ENCODE data around the gene SNW1.
A peak's percentile ranks its signal among the peaks of the same experiment; 100 is the strongest.
"Not testable (repeated sequence)": the region's sequence is repeated elsewhere in the genome, so short reads cannot be mapped to it uniquely, and the experiment has no call there.

The SNW1 gene

DNA sequence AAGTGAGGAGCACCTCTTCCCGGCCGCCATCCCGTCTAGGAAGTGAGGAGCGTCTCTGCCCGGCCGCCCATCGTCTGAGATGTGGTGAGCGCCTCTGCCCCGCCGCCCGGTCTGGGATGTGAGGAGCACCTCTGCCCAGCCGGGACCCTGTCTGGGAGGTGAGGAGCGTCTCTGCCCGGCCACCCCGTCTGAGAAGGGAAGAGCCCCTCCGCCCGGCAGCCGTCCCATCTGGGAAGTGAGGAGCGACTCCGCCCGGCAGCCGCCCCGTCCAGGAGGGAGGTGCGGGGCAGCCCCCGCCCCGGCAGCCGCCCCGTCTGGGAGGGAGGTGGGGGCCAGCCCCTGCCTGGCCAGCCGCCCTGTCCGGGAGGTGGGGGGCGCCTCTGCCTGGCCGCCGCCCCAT, 13.5 kb downstream of the SNW1 start:
- not testable (repeated sequence) for DNase-seq (ENCODE audit: low read depth in 2 of 2)

DNA sequence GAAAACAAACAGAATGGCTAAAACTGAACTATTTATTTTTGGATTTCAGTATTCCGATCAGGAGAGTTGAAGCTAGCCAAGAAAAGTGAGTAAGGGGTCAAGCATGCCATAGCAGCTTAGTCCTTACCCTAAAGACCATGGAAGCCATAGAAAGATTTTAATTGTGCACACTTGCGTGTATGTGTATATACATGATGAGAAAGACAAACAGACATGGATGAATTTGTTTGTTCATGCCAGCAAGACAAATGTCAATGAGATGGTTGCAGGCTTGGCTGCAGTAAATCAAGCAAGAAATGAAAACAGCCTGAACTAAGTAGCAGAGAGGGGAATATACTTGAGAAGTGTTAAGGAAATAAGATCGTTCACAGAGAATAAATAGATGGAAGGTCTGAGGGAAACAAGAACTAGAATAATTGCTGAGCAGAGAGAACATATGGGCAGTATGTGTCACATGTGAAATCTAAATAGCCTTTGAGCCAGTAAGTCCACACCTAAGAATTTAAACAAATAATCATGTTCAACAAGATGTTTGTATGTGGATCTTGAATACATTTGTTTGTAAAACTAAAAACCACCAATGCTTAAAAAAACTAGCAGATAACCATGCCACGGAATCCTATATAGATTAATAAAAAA, 14.8 kb downstream of the SNW1 start:
- no peak for DNase-seq (ENCODE audit: low read depth in 2 of 2)

DNA sequence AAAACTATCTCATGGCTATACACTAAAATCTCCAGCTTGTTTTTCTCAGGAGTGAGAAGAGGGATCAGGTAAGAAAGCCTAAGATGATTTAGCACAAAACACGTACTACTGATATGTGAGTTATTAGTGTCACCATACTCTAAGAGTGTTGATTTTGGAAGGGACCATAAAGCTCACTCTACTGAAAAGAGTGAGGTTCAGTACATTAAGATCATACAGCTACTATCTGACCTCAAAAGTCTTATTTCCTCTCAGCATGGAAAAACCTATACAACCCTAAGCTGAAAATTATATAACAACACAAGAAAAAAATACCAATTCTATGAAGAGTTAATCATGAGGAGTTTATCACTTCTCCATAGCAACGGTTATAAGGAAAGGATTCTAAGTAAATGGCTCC, 19.5 kb downstream of the SNW1 start:
- DNase-seq (ENCODE audit: low read depth in 2 of 2) = no peak

DNA sequence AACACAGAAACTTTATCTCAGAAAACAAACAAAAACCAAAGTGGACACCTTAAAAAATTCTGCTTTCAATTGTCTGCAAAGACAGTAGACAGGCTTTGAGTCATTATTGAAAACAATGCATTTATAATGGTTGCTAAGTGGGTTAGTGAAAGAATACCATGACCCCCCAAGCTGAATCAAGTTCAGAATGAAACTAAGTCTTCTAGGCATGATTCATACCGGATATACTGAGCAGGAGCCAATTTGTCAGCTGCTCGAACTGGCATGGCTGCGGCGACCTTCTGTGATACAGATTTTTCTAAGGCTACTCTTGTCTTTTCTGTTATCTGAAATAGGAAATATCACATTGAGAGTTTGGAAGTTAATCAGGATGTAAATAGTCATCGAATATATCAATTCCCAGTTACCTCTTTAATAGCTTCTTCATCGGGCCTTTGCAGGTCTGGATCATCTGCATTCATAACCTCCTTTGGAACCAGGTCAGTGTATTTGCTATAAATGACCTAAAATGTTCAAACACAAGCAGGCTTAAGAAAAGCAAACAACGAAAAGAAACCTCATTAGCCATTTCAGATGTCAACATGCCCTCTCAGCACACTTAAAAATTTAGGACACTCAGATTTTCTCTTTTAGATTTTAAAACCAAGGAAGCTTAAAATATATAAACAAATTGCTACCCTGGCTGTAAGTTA, 22.3 kb downstream of the SNW1 start:
- DNase-seq (ENCODE audit: low read depth in 2 of 2) = no peak

DNA sequence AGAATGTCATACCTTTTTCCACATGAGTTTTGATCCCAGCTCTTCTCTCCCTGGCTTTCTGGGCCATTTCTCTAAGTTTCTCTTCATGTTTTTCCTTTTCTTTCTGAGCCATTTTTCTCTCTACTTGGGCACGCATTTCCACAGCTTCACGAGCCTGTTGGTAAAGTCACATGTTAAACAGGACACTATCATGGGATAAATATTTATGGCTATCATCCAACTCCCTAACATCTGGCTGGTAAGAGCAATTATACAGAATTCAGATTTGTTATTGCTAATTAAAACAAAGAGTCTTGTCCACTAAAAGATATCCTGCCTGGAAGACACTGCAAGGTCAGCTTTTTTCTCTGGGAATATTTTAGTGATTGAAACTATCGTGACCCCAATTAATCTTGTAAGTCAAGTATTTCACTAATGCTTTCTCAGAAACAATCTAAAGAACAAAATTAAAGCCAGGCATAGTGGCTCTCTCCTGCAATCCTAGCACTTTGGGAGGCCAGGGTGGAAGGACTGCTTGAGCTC, 29.9 kb downstream of the SNW1 start:
- no peak for DNase-seq (ENCODE audit: low read depth in 2 of 2)

DNA sequence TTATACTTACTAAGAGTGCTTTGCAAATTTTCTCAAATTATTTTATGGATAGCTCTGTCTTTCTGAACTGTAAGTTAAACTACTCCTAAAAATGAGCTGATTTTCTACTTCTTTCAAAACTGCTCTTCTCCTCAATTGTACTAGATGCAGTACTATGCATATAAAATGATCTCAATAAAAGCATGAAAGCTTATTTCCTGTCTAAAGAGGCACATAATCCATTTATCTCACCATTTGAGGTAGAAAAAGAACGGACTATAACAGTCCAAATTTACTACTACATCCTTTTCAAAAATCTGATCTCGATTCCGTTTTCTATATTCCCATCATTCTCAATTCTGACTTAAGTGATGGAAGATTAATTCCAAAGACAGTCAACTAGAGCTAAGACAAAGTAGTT, 38.7 kb downstream of the SNW1 start:
- DNase-seq (ENCODE audit: low read depth in 2 of 2) = no peak

DNA sequence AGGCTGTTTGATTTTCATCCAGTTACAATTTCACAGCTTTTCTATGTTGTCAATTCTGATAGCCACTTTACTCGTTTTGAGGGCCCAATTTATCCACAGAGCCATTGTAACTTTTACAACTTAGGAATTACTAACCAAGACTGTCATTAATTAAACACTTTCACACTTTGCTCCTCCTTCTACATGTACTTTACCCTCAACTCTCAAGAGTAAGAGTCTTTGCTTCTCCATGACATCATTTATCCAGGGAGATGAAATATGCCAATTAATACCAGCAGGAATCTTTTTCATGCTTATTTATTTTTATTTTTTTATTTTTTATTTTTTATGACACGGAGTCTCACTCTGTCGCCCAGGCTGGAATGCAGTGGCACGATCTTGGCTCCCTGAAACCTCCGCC, 39.5 kb downstream of the SNW1 start:
- no peak for DNase-seq (ENCODE audit: low read depth in 2 of 2)

DNA sequence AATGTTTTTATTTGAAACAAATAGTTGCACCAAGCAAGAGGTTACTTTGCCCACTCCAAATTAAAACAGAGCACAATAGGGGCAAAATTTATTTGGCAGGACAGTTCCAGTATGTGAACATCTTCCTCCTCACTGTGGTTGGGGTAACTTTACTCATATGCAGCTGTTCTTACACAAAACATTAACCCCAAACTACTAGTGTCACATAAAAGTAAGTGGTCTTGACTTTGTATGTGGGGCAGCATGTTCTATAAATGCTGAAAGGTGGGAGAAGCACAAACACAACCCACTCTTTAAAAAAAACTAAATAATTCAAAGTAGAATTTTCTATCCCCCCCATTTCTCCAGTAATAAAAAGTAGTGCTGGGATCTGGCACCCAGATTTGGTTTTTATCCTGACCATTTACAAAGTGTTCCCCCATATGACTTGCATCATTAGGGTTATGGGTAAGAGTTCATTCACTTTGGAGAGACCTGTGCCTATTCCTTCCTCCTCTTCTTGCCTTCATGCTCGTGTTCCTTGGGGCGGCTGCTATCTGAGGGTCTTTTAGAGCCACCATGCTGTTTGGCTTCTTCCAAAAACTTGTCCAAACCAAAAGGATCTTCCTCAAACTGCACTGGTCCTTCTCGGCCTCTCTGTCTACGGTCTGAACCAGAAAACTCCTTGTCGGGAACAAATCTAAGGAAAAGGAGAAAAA, 43.2 kb downstream of the SNW1 start:
- DNase-seq (ENCODE audit: low read depth in 2 of 2) = no peak

DNA sequence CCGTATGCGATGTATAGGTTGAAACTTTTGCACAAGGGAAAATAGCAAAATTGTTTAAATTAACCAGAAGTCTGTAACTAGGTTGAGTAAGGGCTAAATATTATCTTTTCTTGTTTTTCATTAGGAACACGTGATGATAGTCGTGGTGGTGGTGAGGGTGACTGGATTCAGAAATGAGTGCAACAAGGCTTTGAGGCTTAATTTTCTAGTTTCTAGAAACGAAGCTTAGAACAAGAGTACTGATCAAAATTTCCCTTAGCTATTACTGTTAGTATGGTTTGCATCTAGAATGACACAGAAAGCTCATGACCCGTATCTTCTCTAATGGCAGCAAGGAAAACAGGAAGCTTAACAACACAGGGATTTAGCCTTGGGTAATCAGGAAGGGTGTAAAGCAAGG, 46.0 kb downstream of the SNW1 start:
- no peak for DNase-seq (ENCODE audit: low read depth in 2 of 2)

DNA sequence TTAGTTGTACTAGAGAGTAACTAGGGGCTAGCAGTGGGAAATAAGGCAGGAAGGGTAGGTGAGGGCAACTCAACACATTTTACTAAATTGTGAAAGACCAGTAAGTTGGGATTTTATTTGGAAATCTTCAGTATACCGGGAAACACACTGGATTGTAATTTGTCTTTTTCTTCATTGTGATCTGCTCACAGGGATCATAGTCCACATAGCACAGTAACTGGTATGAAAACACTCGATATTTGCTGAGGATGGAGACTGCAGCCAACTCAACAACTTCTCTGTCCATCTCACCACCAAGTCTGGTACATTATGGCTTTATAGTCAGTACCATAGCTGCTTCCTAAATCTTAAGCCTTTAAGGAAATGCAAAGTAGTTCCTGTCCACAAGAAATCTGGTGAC, 50.6 kb downstream of the SNW1 start:
- DNase-seq (ENCODE audit: low read depth in 2 of 2) = no peak

DNA sequence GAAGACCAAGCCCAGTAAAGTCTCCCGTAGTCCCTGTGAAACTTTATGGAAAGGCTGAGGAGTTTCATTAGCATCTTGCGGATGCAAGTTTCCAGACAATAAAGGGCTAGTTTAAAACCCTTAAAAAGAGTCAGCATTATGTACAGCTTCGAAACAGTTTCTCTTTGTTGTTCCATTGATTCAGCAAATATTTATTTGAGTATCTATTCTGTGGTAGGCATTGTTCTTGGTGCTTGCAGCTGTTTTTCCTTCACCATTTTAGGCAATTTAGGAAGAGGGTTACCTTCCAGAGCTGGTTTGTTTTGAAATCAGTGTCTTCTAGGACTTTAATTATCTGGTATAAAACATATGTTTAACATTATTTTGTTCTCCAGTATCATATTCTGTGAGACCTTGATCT, 51.5 kb downstream of the SNW1 start:
- no peak for DNase-seq (ENCODE audit: low read depth in 2 of 2)

DNA sequence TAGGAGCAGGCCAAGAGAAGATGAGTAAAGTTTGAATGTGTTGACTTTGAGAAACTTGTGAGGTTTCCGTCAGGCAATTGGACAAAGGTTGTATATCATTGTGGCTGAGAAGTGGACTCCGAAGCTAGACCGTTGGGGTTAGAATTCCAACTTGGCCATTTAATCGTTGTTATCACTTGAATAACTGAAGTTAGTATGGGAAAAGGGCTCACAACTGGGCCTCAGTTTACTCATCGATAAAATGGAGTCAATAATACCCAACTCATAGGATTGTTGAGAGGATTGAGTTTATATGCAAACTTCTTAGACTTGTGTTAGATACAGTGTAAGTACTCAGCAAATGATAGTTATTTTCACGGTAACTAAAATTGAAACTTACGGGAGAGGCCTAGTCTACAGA, 52.2 kb downstream of the SNW1 start:
- DNase-seq (ENCODE audit: low read depth in 2 of 2) = no peak

DNA sequence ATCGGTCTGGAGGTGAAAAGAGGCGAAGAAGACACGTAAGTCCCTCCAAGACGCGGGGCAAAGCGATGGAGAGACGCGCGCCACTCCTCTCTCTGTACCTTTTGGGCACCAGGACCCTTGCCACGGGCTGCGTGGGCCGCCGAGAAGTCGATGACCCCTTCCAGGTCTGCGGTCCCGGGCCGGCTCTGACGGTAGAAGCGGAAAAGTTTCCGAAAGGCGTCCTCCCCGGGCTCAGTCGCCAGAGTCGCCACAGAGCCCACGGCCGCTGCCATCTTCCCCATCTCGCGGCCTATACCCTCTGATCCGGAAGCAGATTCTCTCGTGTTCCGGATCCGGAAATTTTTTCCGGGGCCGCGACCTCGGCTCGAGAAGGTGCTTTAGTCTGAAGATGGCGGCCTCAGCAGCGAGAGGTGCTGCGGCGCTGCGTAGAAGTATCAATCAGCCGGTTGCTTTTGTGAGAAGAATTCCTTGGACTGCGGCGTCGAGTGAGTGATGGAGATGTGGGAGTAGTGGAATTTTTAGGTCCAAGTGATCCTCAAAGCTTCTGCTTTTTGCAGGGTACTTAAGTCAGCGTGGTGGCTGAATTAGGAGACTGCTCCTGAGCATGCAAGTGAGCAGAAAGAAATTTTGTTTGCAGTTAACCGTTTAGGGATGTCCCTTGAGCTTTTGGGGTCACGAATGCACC, 53.1 kb downstream of the SNW1 start, which contains the start of the genes ALKBH1 and SLIRP:
ALKBH1 (minus strand) TSS at position 300 of the 685 bp plus-strand sequence; CDS start at position 281, 19 bp downstream.
SLIRP (plus strand) TSS at position 380 of the 685 bp plus-strand sequence; CDS start at position 389, 9 bp downstream.
- DNase-seq (ENCODE audit: low read depth in 2 of 2) = peak; percentile 77 to 82

DNA sequence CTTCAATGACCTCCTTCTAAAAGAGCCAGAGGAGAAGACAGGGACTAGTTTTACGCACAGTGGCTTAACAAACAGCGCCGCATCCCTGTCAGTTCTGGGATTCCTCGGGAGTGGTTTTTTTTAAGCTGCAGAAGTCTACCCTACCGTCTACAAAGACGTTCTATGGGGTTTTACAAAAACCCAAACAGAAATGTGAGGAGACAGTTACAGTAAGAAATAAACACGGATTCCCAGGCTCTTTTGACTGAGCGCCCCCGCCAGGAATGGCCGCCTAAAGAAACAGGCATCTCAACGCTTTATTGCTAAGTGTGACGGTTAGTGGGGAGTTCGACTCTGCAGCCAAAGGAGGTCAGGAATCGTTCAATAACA, 53.6 kb downstream of the SNW1 start:
- no peak for DNase-seq (ENCODE audit: low read depth in 2 of 2)

DNA sequence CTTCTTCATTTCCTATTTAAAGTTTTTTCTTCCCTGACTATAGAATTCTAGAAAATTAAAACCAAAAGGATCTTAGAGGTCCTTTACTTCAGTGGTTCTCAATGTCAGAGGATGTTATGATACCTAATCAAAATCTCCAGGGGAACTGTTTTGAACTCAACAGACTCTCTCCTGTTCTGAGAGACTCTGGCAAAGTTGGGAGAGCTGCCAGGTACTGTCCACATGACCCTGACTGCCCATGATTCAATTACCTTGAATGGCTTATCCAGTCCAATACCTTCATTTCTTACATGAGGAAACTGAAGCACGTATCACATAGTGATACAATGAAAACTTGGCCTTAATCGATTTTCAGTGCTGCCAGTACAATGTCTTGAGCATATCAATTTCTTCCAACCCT, 69.7 kb downstream of the SNW1 start:
- DNase-seq (ENCODE audit: low read depth in 2 of 2) = no peak

DNA sequence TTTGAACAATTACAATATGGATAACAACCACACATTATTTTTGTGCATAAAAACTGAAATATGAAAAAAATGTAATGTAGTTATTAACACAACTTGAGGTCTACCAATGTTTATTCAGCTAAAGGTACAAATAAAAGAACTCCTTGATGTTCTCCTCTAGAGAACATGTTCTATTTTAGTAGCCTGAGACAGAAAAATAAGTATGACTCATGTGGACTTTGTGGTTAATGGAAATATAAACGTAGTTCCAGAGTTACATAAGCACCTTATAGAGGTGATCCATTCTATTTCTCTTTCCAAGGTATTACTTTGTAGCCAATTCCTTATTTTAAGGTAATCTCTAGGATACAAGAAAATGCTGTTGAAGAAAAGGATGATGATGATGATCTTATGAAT, 78.8 kb downstream of the SNW1 start:
- no peak for DNase-seq (ENCODE audit: low read depth in 2 of 2)

DNA sequence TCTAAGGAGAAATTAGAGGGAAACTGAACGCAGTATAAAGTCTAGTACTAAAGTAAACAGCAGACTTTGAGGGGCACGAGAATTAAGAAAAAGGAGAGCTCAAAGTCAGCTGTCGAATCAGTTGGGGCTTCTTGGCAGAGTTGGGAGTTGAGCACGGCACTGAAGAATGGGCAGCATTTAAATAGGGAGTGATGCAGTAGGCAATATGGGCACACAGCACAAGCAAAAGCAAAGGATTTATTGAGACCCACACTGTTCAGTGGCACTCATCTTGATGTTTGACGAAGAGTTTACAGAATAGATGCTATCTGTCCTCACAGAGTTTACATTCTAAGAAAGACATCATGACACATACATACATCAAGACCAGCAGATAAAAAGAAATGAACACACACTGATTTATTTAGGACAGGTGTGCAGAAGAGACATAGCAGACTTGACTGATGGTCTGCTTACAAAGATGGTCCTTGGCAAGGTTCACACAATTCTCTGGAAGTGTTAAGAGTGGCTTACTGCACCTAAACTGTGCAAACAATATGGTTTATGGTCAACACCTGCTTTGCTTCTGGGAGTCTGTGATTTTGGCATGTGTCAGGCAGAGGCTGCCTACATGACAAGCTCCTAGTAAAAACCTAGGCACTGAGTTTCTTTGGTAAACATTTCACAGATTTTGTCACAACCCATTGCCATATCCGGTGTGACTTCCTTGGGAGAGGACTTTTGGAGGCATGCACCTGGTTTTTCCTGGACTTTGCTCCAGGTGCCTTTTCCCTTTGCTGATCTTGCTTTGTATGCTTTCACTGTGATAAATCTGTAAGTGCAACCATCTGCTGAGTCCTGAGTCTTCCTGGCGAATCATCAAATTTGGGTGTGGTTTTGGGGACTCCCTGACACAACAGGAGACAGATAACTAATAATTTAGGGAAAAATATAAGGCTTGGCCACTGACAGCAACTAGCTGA, 79.5 kb downstream of the SNW1 start:
- DNase-seq (ENCODE audit: low read depth in 2 of 2) = no peak

DNA sequence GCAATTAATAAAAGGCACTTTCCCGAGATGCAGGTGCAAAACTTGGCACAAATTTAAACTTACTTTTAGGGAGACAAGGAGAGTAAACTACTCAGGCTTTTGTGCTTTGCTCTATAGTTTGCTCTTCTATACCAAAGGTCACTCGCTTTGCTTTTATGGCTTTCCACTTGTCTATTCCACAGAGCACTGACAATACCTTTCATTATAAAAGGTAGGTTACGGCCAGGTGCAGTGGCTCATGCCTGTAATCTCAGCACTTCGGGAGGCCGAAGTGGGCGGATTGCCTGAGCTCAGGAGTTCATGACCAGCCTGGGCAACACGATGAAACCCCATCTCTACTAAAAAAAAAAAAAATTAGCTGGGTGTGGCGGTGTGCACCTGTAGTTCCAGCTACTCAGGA, 86.0 kb downstream of the SNW1 start:
- no peak for DNase-seq (ENCODE audit: low read depth in 2 of 2)

DNA sequence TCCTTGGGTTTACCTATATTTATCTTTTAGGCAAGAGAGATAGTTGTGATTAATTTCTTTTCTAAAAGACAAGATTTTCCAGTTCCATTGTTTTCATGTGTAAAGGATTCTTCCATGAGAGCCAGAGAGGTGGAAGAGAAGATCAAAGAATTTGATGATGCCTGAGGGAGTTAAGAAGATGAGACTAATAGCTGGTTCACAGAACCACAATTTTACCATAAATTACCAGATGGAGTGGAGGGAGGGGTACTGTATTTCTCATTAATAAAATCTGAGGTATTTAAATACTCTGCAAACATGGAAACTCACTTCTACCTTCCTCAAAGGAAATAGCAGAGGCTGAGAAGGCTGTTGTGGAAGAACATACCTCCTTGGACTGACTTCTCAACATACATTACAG, 87.8 kb downstream of the SNW1 start:
- no peak for DNase-seq (ENCODE audit: low read depth in 2 of 2)

Data from stimulated activated CD8-positive, alpha-beta memory T cell treated with anti-CD3 and anti-CD28 coated beads, Interleukin-7, amount 100 ng/mL, for 4 hours (primary cell).